Testis (tissue), 2 donors: Measurements from ENCODE around the gene TRIP4.
"Not testable (repeated sequence)": the region's sequence is repeated elsewhere in the genome, so short reads cannot be mapped to it uniquely, and the experiment has no call there.

ENCODE experiments used
- CTCF ChIP-seq, 3 experiments: fragments of 450-650 bp in 2 of 3; fragments of 200-600 bp in 1 of 3; sonication (generic) in 1 of 3; IDR thresholded peaks; one replicate each; pipeline ENCODE4 v1.5.1; 2016 to 2019; ENCODE audit warnings: antibody characterized with exemption in 3 of 3, mild to moderate bottlenecking in 2 of 3, moderate library complexity in 1 of 3
- POLR2A ChIP-seq: fragments of 450-650 bp; IDR thresholded peaks from one replicate; pipeline ENCODE4 v1.6.1; 2017; ENCODE audit warnings: antibody characterized with exemption, mild to moderate bottlenecking, moderate library complexity

- TF ChIP-seq POLR2A; CTCF (IDR thresholded peaks at IDR 0.05): not testable (repeated sequence)
These were observed 108.3 kb downstream of the TRIP4 start for GRCh38 chr15:64495968-64496367.
